Activated effector memory CD4-positive, alpha-beta T cell treated with Interleukin-2 at 50 U/mL for 16 hours (primary cell): Measurements from ENCODE around the gene OR1L4.

Experiments
- DNase-seq: peaks from one replicate; pipeline ENCODE4 v3.0.0-alpha.2; 2020

Gene OR1L4

DNA sequence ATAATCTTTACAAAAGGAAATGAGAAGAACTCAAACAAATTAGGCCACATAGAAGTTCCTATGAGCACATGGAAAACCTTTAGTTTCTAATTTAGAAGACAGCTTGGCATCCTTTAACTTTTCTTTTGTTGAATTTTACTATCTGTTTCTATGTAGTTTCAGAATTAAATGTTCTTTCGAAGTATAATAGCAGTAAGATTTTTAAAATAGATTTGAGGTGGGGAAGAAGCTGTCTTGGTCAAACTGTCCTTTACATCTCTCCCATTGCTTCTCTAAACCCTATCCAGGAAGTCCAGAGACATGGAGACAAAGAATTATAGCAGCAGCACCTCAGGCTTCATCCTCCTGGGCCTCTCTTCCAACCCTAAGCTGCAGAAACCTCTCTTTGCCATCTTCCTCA lies at the start of gene OR1L4:
TSS of gene OR1L4 (plus strand) at position 301 of the 400 bp plus-strand sequence. CDS start at position 301, 0 bp downstream.
- DNase-seq = no peak

DNA sequence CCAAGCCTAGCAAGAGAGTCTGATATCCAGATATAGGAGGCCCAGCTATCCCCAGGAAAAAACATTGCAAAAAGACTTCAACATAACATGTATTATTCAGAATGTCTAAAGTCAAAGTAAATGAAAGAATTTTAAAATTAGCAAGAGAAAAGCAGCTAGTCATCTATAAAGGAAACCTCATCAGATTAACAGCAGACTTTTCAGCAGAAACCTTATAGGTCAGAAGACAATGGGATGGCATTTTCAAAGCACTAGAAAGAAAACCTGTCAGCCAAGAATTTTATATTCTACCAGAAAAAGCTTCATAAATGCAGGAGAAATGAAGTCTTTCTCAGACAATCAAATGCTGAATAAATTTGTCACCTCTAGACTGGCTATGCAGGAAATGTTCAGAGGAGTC lies 38.9 kb upstream of the OR1L4 start:
- no peak for DNase-seq

GRCh38 chr9:122695696-122696095 lies 28.1 kb upstream of the OR1L4 start:
- no peak for DNase-seq

- DNase-seq = no peak
These were observed 5.8 kb upstream of the OR1L4 start for GRCh38 chr9:122718038-122718437.

- no peak for DNase-seq
These were observed 4.6 kb upstream of the OR1L4 start for GRCh38 chr9:122719218-122719617.

DNA sequence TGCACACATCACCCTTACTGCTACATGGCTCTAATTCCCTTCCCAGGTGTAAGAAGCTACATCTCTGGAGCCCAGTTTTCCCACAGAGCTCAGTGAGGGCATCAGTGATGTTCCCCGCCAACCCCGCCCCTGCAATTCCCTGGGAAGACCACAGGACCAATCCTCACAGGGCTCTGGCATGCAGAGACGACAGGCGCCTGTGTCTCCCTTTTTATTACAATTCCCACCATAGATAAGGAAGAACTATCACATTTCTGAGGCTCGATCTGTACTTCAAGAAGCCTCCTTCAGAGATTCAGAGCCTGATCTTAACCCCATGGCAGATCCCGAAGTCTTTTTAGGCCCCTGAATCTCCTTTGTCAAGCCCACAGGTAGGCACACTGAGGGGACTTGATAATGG lies 18.2 kb downstream of the OR1L4 start, which contains the start of gene OR1L6:
TSS of gene OR1L6 (plus strand) at position 301 of the 400 bp plus-strand sequence. CDS start 7,545 bp downstream, outside the sequence.
- DNase-seq = no peak

- DNase-seq = no peak
These were observed 31.0 kb downstream of the OR1L4 start for GRCh38 chr9:122754825-122755224.

DNA sequence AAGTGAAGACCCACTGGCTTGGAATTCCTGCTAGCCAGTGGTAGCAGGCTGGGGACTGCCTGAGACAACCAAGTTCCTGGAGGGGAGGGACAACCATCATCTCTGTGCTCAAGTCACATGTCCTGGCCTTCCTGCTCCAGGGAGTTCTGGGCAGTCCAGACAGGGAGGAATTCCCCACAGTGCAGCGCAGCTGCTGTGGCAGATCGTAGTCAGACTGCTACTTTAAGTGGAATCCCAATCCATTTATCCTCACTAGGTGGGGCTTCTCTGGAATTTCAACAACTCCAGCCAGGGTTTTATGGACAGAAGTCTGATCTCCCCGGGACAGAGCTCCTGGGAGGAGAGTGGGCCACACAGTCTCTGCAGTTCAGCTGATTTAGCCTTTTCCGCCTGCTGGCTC lies 44.0 kb downstream of the OR1L4 start:
- no peak for DNase-seq
